ENCODE results near the gene L3MBTL3. TPM values are rescaled to one million over a fixed set of nuclear protein-coding genes. Genes with fewer than 3 reads are reported as not detected.

The L3MBTL3 gene
- total RNA-seq, 2 experiments from 2014 or later: 13.5 to 17.1 TPM

GRCh38 chr6:130185658-130186057 lies 167.3 kb downstream of the L3MBTL3 start:
- Mint-ChIP-seq H3K27me3 (no peaks in the 10 kb centered on the region), H3K27ac (no peak overlapping the region), H3K9me3 (peaks cover 23% of the 10 kb centered on the region), H3K36me3 (ENCODE audit: low read depth) (peaks cover 75% of the 10 kb centered on the region), H3K4me1 (peaks cover 72% of the 10 kb centered on the region), H3K4me3 (no peak overlapping the region)
- ChIA-PET CTCF (interaction anchor here (0.7 kb wide), 1 partner anchor 22 kb away, joined by 3 read pairs; no protein-coding TSS in a partner anchor), POLR2A (no interaction called here)
- no peak for DNase-seq

GRCh38 chr6:130187335-130188206 lies 169.2 kb downstream of the L3MBTL3 start:
- no peak for DNase-seq
- peaks cover 77% of the 10 kb centered on the region for H3K4me1 Mint-ChIP-seq
- POLR2A ChIA-PET: no interaction called here
- no peak overlapping the region for H3K27ac Mint-ChIP-seq
- peaks cover 76% of the 10 kb centered on the region for H3K36me3 Mint-ChIP-seq (ENCODE audit: low read depth)
- no peak overlapping the region for H3K4me3 Mint-ChIP-seq
- H3K9me3 Mint-ChIP-seq: peaks cover 24% of the 10 kb centered on the region
- CTCF ChIA-PET: interaction anchor here (0.7 to 1.7 kb wide), 3 partner anchors 13 to 35 kb away, joined by 3 to 7 read pairs (median 4); partner anchors contain the start of gene SAMD3
- no peaks in the 10 kb centered on the region for H3K27me3 Mint-ChIP-seq

- ChIA-PET POLR2A (no interaction called here), CTCF (interaction anchor here (0.9 to 1.7 kb wide), 3 partner anchors 11 to 15 kb away, joined by 3 to 7 read pairs (median 4); no protein-coding TSS in a partner anchor)
- H3K27ac Mint-ChIP-seq: peak overlapping the region; percentile 5
- H3K4me1 Mint-ChIP-seq: peaks cover 71% of the 10 kb centered on the region
- H3K36me3 Mint-ChIP-seq (ENCODE audit: low read depth): peaks cover 78% of the 10 kb centered on the region
- peaks cover 28% of the 10 kb centered on the region for H3K9me3 Mint-ChIP-seq
- no peak for DNase-seq
- H3K4me3 Mint-ChIP-seq: no peak overlapping the region
- no peaks in the 10 kb centered on the region for H3K27me3 Mint-ChIP-seq
Observed at GRCh38 chr6:130188207-130188899, 170.0 kb downstream of the L3MBTL3 start.

DNA sequence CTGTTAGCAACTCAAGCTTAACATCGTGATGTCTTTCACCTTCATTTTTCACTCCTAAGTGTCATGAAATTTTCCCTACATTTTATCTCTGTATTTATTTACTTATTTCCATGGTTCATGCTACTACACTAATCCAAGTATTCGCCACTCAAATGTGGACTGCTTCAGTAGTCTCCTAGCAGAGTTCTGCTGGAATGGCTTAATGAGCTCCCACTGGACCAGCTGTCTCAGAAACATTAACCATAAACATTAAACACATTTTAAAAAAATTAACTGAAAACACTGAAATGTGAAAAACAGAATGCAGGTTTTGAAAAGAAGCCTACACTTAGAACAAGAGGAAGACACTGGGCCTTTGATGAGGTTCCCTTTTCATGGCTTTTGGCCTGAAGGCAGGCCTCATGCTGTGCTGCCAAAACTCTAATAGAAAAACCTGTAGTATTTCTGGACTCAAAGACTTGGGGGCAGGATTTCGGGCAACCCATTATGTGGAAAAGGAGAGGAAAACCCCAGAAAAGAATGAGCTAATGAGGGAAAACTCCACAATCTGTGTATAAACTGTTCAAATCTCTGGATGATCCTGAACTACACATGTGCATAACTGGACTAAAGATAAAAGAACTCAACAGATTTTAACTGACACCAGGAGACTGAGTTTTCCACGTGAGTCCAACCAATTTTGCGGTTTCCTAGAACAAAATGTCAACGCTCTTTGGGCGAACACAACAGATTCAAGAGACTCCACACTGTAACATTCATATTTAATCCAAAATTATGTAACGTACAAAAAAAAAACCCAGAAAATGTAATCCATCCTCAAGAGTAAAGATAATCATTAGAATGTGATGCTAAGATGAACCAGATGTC lies 171.4 kb downstream of the L3MBTL3 start:
- DNase-seq: no peak
- ChIA-PET CTCF (interaction anchor here (0.9 to 1.2 kb wide), 2 partner anchors 9 to 78 kb away, joined by 3 read pairs; no protein-coding TSS in a partner anchor), POLR2A (no interaction called here)
- Mint-ChIP-seq H3K9me3 (peaks cover 35% of the 10 kb centered on the region), H3K27ac (no peak overlapping the region), H3K27me3 (no peaks in the 10 kb centered on the region), H3K36me3 (ENCODE audit: low read depth) (peaks cover 86% of the 10 kb centered on the region), H3K4me1 (peaks cover 63% of the 10 kb centered on the region), H3K4me3 (no peak overlapping the region)

Other genes starting within 250 kb of the L3MBTL3 start
- not detected for gene TMEM244, start 157.3 kb upstream of the L3MBTL3 start, total RNA-seq
- gene SAMD3, start 204.4 kb downstream of the L3MBTL3 start, total RNA-seq: 10 to 100 TPM; 49.5 to 50.9 TPM

All from activated CD4-positive, alpha-beta T cell treated with anti-CD3 and anti-CD28 coated beads, Interleukin-2, amount 10 ng/mL, durations not matched to agents 7 days and 5 days (primary cell).